Epidermal melanocyte (primary cell): Measurements from ENCODE around the gene NKIRAS2.

ENCODE experiments used
- DNase-seq: peaks from one replicate; pipeline ENCODE4 v3.0.0; 2011; ENCODE audit warnings: low spot score; ENCODE audit not compliant: insufficient read length

NKIRAS2 gene

DNA sequence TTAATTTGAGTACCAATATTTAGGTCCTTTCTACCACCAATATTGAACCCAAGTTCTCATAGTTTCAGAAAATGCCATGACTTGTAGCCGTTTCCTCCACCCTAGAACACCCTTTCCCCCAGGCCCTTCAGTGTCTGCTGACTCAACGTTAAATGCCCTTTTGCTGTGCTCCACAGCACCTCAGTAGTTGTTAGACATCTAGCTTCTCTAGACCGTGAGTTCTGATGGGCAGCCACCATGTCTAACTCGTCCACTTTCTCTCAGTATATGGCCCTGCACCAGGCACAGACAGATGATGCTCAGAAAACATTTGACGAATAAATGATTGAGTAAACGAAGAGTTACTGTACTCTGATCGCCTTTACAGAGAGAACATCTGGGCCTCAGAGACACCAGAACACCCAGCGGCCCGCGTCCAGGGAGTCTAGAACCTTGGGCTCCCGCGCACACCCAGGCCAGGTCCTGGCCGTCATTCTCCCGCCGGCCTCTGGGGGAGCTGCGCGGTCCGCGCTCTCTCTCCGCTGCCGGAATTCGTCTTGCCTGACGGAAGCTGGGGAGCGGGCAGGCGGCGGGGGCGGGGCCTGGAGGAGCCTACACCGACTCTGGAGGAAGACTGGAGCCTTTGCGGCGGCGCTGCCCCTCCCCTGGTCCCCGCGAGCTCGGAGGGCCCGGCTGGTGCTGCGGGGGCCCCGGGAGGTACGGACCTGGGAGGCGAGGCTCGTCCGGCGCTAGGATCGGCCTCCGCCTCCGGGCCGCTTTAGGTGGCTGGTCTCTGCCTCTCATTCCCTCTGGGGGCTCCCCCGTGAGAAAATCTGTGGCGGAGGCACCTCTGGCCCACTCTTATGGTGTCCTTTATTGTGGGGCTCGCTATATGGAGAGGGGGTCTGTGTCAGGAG, at the start of gene NKIRAS2:
Gene NKIRAS2 (plus strand): TSS at position 582 of the 896 bp plus-strand sequence. CDS start 1,488 bp downstream, outside the sequence.
- peak; percentile 92 for DNase-seq

DNA sequence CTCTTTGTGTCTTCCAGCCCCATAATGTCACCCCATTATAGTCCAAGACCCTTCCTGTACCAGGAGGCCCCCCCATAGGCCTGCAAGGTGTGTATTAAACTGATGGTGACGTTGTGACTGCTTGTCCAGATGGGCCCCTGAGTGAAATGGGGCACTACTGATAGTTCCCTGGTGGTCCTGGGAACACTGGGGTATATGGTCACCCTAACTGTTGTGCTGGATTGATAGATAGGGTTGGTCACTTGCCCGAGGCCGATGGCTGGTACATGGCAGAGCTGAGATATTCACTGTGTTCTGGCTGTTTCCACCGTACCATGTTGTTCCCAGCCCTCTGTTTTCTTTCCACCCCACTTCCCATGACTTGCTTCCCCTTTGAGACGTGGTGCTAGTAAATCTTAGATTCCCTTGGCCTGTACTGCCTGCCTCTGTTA, 49.0 kb upstream of the NKIRAS2 start:
- no peak for DNase-seq

DNA sequence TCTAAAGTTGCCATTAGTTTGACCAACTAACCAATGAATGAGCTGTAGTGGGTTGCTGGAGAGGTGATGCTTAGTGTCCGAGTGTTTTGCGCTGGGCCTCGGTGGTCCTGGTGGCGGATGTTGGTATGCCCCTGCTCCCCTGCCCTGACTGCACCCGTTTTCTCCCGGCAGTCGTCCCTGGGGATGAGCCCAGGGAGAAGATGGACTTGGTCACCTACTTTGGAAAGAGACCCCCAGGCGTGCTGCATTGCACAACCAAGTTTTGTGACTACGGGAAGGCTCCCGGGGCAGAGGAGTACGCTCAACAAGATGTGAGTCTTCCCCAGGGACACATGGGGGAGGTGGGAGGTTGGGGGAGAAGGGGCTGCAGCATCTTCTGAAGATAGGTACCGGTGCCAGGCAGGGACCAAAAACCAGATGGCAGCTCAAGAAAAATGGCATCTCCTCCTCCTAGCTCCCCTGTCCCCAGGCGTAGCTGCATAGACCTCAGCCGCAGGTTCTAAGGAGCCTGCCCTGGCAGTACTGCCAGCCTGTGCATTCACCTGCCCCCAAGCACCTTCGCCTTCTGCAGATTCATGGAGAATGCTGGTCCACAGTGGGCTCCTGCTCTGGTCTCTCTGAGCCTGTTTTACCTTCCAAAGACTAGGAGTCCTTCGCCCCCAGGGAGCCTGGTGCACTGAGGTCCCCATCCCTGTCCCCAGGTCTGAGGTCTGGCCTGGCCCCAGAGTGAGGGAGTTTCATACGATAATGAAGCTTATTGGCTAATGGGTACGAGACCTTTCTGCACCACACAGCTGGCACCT, 48.0 kb upstream of the NKIRAS2 start:
- no peak for DNase-seq

DNA sequence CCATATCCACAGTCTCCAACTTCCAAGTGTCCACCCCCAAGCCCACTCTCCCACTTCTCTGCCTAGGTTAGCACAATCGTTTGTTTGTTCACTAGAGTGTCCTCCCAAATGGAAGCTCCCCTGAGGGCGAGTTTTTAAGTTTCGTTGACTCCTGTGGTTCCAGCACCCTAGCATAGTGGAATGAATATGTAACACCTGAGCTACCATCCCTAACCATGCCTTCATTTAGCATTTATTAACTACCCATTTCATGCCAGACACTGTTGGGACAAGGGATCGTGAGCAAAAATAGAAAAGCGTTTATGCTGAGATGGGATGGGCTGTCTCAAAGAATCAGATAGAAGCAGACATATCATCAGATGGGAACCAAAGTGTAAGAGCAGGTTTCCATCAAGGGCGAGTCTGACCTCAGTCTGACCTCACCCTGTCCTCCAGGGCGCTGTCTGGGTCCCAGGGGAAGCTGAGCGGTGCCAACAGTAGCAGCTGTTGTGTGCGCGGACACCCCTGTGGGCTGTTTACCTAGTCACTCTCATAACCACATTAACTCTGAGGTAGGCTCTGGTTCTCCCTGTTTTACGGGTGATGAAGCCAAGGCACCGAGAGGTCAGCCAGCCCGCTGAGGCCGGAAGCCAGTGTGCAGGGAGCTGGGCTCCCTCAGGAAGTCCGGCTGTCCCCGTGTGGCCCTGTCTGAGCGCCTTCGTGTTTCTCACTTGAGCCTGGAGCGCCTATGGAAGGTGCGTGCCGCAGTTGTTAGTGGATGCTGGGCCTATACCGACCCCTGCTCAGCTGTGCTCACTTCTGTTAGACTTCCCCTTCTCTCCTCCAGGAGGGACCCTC, 47.1 kb upstream of the NKIRAS2 start:
- no peak for DNase-seq

DNA sequence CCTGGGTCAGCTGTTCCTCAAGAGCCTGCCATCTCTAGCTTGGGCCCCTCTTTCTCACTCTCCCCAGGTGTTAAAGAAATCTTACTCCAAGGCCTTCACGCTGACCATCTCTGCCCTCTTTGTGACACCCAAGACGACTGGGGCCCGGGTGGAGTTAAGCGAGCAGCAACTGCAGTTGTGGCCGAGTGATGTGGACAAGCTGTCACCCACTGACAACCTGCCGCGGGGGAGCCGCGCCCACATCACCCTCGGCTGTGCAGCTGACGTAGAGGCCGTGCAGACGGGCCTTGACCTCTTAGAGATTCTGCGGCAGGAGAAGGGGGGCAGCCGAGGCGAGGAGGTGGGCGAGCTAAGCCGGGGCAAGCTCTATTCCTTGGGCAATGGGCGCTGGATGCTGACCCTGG, 46.5 kb upstream of the NKIRAS2 start:
- no peak for DNase-seq

GRCh38 chr17:41974031-41974430, 45.9 kb upstream of the NKIRAS2 start:
- no peak for DNase-seq

GRCh38 chr17:41974658-41975057, 45.2 kb upstream of the NKIRAS2 start:
- no peak for DNase-seq

GRCh38 chr17:41975099-41976083, 44.5 kb upstream of the NKIRAS2 start:
- no peak for DNase-seq

DNA sequence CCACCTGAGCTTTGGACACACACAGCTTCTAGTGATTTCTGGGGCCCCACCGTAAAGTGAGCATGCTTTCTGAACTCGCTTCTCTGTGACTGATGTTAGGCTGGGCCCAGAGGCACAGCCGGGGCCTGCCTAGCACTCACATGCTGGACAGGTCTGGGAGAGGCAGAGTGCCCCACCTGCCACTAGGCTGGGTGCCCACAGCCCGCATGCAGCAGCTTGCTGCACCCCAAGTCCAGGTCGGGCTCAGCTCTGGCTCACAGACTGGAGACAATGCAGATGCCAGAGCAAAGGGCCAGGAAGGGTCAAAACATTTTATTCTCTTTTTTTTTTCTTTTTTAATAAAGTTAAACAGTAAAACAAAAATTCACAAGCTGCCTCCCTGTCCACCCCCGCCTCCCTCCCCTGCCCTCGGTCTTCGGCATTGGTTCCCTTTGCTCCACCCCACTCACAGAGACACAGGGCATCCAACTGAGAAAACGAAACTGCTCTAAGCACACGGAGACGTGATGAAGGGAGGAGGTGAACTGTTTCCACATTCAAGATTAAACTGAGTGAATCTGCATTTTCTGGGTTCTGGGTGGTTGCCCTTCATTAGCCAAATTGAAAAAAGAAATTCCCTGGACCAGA, 43.6 kb upstream of the NKIRAS2 start:
- DNase-seq: no peak

DNA sequence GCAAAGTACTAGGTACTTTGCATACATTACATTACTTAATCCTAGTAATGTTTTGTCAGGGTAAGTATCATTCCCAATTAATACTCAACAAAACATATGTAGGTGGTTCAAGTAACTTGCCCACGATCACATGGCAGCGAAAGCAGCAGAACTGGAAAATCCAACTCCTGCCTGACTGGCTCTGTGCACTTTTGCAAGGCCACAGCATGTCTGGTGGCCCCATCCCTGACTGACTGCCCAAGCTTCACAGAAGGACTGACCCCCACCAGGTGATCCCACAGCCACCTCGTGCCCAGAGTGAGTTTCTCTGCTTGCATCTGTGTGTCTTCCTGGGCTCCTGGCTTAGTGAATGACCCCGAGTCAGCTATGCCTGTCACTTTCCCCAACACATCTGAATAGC, 41.9 kb upstream of the NKIRAS2 start:
- DNase-seq: no peak

DNA sequence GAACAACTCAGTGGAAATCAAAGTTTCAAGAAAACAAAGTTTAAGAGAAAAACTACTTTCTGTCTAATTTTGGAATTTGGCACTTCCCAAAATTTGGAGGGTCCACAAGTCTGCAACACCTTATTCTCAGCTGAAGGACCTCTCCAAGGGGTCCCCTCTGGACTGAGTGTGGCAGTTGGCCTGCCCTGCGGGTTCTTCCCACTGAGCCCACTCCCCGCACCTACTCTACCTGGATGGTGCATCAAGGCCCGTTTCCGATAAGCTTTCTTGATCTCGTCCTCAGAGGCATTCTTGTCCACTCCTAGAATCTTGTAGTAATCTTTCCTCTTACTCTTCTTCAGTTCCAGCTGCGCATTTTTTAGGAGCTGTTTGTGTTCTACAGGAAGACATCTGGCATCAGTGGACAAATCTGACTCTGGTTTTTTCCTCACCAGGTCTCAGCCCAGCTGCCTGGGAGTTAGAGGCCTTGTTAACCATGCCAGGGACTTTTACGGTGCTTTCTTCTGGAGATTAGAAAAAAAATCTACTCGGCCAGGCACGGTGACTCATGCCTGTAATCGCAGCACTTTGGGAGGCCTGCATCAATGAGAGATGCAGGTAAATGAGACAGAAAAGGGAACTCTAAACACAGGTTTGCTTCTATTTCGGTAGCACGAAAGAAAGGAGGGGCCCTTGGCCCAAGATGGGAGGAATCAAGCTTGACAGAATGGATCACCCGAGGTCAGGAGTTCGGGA, 37.7 kb upstream of the NKIRAS2 start:
- DNase-seq: no peak

DNA sequence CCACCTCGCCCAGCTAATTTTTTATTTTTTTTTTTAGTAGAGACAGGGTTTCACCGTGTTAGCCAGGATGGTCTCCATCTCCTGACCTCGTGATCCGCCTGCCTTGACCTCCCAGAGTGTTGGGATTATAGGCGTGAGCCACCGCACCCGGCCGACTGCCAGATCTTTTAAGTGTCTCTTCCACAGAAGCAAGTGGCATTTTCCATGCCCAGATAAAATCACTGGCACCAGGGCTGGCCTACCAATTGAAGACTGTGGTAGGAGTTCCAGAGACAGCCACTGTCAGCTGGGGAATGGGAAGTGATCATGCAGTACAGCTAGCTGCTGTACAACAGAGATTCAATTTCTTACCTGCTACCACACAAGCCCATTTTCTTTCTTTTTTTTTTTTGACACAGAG, 35.4 kb upstream of the NKIRAS2 start:
- no peak for DNase-seq

DNA sequence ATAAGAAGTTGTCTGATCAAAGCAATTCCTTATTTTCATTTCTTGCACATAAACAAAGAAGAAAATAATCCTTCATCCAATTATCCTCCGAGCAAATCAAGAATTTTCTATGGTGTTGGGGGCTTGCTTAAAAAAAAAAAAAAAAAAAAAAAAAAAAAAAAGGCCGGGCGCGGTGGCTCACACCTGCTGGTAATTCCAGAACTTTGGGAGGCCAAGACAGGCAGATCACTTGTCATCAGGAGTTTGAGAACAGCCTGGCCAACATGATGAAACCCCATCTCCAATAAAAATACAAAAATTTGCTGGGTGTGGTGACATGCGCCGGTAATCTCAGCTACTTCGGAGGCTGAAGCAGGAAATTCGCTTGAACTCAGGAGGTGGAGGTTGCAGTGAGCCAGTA, 34.0 kb upstream of the NKIRAS2 start:
- no peak for DNase-seq

GRCh38 chr17:41986634-41987033, 33.3 kb upstream of the NKIRAS2 start:
- DNase-seq: peak; percentile 8

DNA sequence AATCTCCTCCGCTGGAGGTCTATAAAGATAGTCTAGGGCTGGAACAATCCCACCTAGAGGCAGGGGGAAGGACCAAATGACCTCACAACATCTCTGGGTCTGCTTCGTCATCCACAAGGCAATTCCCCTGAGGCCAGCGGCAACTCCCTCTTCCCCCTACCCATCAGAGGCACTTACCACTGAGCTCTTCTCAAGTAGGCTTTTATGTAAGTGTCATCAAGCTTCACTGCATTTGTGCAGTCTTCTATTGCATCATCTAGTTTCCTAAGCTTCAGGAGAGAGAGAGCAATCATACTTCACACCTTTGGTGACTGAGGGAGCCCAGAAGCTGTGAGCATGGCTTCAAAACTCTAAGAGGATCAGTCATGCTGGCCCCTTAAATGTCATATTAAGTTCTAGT, 32.2 kb upstream of the NKIRAS2 start:
- no peak for DNase-seq

DNA sequence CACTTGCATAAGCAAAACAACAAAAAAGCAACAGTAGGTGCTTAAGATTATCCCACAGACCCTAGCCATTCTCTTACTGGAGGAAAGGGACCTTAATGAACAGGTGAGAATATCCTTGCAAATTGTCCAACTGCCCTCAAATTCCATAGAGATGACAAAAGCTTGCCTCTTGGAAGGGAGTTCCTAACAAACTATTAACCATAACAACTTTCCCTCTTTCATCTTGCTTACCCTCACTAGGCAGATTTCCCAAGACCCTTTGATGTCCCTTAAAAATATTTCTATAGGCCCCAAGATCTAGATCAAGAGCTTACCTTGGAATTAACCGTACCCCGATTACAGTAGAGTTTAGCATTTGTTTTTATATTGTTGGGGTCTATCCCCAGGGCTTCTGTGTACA, 31.5 kb upstream of the NKIRAS2 start:
- DNase-seq: no peak

- no peak for DNase-seq
These were observed 30.0 kb upstream of the NKIRAS2 start for GRCh38 chr17:41989702-41990419.

DNA sequence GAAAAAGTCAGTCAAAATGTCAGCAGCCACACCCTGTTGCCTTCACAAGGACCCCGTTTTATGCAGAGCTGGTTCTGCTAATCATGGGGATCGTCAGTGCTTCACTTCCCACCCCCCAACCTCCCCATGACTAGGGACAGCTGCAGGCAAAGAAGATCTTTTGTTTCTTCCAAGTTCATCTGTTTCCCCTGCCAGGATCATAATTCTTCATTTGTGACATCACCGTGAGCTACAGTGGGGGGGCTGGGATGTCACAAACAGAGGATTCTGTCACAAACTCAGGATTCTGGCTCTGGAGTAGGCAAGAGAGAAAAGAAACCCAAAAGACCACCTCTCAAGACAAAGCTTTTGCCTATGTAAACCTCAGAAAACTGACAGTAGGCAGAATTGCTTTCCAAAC, 27.3 kb upstream of the NKIRAS2 start:
- DNase-seq: no peak

DNA sequence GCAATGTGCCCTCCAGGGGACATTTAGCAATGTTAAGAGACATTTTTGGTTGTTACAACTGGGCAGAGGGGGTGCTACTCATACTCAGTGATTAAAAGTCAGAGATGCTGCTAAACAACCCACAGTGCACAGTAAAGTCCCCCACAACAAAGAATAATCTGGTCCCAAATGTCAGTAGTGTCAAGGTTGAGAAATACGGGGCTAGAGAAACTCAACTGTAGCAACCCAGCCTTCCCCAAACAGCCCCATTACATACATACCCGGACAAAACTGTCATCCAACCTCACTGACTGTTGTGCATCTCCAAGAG, 23.1 kb upstream of the NKIRAS2 start:
- DNase-seq: no peak
